GM19463 (cell line): ENCODE measurements around the gene STIL.
"Not testable (repeated sequence)": the region's sequence is repeated elsewhere in the genome, so short reads cannot be mapped to it uniquely, and the experiment has no call there.

Source experiments
- ATAC-seq: cut with Tn5 transposase; IDR thresholded peaks from one replicate; pipeline ENCODE4 v1.9.1; 2021; ENCODE audit warnings: mild to moderate bottlenecking, moderate library complexity; ENCODE audit not compliant: unreplicated experiment

STIL gene

DNA sequence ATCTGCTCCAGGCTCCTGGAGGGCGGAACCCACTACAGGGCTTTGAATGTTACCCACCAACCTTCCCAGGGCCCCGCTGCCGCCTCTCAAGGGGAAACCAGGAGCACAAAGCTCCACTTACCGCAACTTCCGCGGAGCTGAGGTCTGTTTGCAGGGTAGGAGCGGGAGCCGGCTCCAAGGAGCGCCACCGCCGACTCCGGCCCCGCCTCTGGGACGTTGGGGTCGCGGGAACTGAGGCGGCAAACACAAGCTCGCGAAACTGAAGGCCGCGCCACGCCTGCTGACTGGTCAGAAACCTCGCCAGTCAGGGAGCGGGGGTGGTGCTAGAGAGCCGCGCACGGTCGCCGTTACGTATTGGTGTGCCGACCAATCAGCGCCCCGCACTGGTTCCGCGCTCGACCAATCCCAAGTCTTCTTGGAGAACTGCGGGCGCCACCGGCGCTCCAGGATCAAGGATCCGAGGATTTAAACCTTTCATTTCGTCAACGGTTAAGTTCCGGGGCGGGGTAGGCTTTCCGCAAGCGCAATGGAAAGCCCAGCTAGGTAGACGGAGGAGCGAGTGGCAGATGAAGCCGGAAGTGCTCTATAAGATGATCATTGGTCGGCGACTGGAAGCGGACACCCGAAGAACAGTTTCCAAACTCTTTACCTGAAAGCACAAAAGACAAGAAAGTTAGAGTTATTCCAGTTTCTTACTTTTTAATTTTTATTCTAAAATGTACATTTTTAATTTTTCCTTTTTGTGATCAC lies at the start of gene STIL:
Gene STIL (minus strand): TSS at position 233 of the 750 bp plus-strand sequence. CDS start 3,828 bp downstream, outside the sequence.
- peak; percentile 98 for ATAC-seq

DNA sequence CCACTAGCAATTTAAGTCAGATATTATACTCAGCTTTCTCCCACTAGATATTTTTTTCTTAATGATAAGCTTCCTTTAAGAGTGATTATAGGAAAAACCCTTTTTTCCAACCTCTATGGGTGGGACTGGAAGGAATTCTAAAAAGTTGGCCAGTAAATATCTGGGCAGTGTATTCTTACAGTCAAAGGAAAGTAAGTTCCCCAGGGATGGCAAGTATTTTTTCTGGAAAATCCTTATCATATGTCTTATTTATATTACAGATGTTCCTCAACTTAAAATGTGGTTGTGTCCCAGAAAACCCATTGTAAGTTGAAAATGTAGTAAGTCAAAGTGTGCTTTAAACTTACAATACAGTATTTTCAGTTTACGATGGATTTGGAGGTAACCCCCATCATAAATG lies 48.9 kb upstream of the STIL start:
- no peak for ATAC-seq

DNA sequence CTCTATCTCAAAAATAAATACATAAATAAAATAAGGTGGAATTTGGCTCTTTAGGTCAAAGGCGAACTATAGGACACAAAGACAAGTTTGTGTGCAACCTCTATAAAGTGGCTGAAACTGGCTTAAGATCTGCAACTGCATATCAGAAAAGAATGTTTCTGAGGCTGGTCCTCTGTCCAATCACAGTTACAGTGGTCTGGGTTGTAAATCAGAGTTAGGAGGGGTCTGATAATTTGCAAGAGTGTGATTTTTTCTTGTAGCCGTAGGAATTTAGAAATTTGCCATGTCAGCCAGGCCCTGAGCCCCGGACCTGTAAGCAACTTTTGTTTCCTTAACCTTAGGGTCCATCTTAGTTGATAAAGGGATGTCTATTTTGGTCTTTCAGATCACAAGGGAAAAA lies 47.4 kb upstream of the STIL start:
- no peak for ATAC-seq

DNA sequence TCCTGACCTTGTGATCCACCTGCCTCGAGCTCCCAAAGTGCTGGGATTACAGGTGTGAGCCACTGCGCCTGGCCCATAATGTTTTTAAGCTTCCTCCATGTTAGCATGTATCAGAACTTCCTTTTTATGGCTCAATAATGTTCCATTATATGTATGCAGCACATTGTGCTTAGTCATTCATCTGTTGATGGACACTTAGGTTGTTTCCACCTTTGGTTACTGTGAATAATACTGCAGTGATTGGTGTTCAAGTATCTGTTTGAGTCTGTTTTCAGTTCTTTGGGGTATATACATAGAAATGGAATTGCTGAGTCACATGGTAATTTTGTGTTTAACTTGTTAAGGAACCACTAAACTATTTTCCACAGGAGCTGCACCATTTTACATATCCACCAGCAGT lies 37.4 kb upstream of the STIL start:
- peak; percentile 94 for ATAC-seq

DNA sequence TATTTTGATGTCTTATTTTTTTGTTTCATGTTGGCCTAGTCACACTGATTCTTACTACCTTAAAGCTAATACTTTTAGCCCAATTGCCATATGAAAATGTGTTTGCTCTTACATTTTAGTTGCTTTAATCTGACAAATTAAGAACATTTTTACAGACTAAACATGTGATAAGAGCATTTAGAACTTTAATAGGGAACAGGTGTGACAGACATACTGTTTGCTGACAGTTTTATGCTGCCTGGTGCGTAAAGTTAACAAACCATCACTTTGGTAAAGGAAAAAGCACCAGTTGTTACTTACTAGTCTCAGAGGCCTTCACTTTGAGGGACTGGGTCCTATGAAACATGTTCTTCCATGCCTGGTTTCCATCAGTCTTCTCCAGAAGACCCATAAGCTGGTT lies 34.3 kb upstream of the STIL start:
- no peak for ATAC-seq

DNA sequence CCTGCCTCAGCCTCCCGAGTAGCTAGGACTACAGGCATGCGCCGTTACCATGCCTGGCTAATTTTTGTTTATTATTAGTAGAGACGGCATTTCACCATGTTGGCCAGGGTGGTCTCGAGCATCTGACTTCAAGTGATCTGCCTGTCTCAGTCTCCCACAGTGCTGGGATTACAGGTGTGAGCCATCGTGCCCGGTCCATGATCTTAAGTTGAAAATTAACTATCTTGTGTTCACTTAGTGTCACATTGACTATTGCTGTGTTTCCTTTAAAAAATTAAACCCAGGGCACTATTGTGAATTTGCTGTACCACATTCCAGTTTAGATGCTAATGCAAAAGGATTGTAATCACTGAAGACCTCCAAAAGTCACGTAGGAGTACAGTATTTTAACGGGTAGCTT lies 33.8 kb upstream of the STIL start:
- ATAC-seq: no peak

DNA sequence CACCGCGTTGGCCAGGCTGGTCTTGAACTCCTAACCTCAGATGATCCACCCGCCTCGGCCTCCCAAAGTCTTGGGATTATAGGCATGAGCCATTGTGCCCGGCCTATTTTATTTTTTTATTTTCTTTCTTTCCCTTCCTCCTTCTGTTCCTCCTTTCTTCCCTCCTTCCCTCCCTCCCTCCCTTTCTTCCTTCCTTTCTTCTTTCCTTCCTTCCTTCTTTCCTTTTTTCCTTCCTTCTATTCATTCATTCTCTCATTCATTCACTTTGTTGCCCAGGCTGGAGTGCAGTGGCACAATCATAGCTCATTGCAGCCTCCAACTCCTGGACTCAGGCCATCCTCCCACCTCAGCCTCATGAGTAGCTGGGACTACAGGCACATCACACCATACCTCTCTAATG lies 33.0 kb upstream of the STIL start:
- not testable (repeated sequence) for ATAC-seq

DNA sequence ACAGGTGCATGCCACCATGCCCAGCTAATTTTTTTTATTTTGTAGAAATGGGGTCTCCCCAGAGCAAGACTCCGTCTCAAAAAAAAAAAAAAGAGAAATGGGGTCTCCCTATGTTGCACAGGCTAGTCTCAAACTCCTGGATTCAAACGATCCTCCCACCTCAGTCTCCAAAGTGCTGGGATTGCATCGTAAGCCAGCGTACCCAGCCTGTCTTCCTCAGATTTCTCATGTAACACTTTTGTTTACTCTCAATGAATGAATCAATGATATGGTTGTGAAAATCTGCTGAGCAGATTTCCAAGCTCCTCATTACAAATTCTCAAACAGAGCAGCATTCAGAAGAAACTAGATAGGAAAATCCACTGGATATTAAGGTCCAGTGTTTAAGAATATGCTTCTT lies 26.3 kb upstream of the STIL start:
- no peak for ATAC-seq

DNA sequence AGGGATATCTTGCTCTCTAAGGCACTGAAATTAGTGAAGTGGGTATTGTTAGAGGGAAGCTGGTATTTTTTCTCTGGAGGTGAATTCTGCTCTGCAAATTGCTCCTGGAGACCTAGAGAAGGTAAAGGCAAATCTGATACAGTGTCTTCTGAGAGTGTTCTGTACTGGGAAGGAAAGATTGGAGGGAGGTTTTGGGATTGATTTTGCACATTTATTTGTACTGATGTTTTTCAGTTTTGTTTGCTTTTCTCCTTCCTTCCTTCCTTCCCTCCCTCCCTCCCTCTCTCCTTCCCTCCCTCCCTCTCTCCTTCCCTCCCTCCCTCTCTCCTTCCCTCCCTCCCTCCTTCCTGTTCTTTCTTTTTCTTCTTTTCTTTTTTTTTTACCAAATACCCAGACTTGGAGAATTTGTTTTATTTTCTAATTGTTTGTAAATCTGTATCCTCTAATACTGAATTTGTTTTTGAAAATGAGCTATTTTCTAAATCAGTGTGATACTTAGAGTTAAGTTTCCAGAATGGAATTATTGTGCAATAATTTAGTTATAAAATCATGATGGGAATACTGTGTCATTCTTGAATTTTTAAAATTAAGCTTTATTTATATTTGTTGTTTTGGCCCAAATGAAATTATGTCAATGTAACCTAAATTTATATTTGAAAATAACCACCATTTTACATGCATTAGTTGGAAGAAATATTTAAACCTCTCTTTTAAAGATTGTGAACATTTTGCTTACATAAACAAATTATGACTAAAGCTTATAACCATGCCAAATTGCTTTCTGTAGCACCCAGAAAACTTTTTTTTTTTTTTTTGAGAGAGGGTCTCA lies 24.5 kb upstream of the STIL start:
- no peak for ATAC-seq

DNA sequence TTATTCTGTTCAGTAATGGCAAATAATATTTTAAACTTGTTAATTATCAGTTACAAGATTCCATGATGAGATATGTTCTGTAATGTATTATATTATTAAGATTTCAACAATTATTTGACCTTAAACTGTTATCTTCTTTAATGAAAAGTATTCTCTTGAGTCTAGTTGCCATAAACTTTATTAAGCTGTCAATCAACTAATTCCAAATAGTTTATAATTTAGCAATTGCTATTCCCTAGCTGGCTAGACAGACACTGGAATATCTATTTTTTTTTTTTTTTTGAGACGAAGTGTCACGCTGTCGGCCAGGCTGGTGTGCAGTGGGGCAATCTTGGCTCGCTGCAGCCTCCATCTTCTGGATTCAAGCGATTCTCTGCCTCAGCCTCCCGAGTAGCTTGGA lies 23.4 kb upstream of the STIL start:
- no peak for ATAC-seq

DNA sequence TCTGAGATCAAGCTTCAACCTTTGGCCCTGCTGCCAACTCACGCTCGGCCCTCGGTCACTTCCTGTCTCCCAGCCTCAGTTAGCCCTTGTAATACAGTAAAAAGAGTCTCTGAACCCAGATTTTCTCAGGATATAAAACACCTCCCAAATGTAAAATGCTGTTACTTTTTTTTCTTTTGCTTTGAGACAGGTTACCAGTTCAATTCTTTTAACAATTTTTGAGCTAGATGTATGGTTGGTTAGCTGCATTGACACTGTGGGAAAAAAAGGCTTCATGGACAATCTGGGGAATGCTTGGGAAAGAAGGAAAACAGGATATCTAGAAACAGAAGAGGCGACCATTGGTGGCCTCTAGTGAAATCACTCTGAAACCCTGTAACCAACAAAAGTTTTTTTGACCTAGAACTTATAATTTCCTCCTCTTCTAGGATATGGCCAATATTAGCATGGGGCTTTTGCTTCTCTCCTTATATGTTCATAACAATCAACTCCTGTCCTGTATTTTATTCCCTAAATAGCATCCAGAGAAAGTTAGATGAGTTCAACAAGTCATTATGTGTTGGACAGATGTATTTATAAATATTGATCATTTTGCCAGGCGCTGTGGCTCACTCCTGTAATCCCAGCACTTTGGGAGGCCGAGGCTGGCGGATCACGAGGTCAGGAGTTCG lies 21.0 kb upstream of the STIL start:
- no peak for ATAC-seq

DNA sequence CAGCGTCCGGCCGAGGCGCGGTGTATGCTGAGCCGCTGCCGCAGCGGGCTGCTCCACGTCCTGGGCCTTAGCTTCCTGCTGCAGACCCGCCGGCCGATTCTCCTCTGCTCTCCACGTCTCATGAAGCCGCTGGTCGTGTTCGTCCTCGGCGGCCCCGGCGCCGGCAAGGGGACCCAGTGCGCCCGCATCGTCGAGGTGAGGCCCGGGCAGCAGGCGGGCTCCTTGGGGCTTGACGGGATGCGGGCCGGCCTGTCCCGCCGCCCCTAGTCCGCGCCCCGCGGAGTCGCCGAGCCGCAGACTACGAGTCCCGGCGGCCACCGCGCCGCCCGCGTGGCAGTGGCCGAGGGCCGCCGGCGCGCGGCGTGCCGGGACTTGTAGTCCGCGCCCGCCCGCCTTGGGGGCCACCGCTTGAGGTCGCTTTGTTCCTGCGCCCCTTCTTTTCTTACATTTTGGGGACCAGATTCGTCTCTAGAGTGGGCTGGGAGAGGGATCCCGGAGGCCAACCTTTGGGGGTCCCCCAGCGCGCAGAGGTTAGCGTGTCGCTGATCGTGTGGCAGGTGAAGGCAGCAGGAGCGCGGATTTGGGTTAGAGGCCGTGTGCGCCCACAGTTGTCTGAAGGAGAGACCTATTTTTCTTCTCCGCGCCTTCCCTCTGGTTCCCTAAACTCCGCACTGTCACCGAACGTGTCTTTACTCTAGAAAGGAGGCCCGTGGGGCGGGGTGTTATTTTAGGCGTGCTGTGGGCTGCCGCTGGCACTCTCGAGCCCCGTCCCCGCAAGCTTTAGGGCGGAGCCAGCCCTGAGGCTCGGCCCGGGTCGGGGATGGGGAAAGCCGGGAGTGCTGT lies 20.2 kb upstream of the STIL start:
- peak; percentile 77 for ATAC-seq

DNA sequence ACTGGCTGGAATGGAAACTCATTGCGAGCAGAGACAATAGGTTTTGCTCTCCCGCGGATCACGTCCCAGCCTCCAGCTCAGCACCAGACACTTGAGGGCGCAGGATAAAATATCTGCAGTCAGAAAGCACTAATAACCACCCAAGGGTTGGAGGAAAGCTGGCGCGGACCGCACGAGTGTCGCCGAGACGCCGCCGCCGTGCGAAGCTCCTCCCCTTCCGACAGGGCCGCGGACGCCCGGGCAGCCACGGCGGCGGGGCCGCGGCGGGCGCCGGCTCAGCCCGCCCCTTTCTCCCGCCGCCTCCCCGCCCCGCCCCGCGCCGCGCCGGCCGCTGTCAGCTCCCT lies 19.6 kb upstream of the STIL start, which contains the start of gene CMPK1:
Gene CMPK1 (plus strand): TSS at position 213 of the 344 bp plus-strand sequence. CDS start 156 bp downstream, outside the sequence.
- peak; percentile 73 for ATAC-seq

DNA sequence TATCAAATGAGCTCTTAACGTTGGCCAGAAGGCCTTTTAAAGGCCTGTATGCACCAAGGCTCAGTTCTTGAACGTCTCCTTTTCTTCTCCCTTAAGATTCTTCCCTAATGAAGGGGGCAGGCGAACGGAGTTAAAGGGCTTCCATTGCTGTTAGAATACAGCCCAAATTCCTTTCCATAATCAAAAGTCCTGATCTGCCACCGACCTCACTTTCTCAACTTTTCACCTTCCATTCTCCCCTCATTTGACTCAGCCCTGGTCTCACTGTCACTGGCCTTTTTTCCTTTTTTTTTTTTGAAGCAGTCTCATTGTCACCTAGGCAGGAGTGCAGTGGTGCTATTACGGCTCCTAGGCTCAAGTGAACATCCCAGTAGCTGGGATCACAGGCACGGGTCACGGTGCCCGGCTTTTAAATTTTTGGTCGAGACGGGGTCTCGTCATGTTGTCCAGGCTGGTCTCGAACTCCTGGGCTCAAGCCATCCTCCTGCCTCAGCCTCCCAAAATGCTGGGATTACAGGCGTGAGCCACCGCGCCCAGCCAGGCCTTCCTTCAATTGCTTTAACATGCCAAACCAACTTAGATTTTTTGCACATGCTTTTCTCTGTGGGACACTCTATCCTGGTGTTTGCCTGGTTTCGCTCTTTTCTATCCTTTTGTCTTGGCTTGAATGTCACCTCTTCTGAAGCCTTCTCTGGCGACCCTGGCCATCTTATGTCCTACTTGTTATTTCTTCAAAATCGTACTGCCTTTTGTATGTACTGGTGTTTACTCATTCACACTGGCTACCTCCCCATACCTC lies 19.0 kb upstream of the STIL start:
- no peak for ATAC-seq

DNA sequence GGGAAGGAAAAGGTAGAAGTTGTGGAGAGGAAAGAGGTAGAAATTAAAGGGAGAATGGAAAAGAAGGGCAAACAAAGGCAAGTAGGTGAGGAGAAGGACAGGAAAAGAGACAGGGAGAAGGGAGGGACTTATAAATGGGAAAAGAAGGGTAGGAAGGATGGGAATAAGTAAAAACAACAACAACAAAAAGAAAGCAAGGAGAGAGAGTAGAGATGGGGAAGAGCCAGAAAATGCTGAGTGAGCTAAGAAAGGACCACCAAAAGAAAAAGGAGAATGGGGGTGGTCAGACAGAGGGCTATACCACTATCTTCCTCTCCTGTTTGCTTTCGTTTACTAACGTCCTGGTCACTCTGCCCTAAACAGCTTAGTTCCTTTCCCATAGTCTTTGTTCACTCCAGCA lies 17.9 kb upstream of the STIL start:
- no peak for ATAC-seq

DNA sequence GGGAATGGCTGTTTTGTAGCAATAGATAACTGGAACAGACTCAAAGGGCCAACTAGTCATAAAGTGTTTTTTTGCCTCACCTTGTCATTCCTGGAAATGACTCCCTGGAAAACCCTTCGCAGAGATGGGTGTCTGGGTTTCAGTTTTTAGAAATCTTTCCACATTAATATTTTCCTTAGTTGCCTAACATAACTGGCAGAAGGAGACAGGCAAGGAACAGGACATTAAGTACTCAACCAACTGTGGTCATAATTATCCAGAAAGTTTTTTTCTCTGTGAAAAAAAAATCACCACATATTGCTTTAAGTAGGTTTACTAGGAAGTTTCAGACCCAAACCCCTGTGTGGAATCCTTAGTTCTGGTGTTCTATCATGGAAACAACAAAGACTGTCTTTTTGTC lies 16.3 kb upstream of the STIL start:
- ATAC-seq: no peak

DNA sequence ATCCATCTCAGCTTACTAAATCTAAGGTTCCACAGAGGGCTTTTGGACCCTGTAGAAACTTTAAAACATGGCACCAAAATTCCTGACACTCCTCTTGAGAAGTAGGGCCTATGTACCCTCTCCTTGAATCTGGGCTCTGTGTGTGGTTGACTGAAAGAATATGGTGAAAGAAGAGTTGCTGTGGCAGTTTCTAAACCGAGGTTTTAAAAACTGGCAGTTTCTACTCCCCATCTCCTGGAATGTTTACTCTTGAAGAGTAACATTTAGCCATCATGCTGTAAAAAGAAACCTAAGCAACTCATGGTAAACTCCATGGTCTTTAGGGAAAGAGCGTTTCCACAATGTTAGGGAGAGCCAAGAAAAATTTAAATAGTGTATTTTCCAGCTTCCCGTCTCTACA lies 15.0 kb upstream of the STIL start:
- no peak for ATAC-seq

DNA sequence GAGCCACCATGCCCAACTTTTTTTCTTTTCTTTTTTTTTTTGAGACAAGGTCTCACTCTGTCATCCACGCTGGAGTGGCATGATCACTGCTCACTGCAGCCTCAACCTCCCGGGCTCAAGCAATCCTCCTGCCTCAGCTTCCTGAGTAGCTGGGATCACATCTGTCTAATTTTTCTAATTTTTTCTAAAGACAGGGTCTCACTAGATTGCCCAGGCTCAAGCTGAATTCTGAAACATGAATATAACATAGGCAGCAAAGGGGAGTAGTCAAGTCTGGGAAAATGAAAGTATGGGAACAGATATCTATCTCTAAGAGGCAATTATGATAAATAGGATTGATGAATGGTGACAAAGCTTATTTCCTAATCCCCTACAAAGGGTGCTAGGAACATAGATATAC lies 12.3 kb upstream of the STIL start:
- ATAC-seq: no peak

DNA sequence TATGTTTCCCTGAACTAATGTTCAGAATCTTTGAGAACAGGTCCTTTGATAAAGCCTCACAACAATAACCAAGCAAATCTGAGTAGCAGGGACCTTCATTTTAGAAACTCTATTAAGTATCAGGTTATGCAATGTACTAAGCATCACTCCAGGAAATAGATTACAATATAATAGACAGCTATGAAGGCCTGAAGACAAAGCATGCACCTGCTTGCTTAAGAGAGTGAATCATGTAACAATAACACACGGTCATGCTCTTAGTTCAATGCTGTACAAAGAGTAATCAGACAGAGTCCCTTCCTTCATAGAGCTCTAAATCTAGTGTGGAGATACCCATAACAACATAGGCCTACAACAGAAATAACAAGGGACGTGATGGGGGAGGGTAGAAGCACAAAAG lies 11.6 kb upstream of the STIL start:
- ATAC-seq: no peak

DNA sequence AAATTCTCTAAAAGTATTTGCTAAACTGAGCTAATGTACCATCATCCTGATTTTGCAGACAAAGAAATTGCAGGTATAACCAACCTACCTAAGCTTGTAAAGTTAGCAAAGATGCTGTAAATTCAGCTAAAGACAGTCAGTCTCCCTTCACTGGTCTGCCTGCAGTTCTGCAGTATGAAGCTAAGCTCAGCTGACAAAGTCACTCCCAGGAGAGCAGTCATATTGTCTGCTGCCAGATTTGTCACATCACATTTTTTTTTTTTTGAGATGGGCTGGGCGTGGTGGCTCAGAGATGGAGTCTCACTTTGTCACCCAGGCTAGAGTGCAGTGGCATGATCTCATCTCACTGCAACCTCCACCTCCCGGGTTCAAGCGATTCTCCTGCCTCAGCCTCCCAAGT lies 10.7 kb upstream of the STIL start:
- no peak for ATAC-seq
